CMK (cell line): ENCODE data around the gene SLC4A2.

Experiments
- DNase-seq: peaks from one replicate; pipeline ENCODE4 v3.0.0-alpha.2; 2010; ENCODE audit warnings: low read depth

Gene SLC4A2

GRCh38 chr7:151095828-151096475 is 36.6 kb downstream of the SLC4A2 start:
- DNase-seq: no peak

GRCh38 chr7:151099486-151100211 is 40.3 kb downstream of the SLC4A2 start:
- no peak for DNase-seq

- no peak for DNase-seq
These were observed 41.5 kb downstream of the SLC4A2 start for GRCh38 chr7:151100921-151101320.

DNA sequence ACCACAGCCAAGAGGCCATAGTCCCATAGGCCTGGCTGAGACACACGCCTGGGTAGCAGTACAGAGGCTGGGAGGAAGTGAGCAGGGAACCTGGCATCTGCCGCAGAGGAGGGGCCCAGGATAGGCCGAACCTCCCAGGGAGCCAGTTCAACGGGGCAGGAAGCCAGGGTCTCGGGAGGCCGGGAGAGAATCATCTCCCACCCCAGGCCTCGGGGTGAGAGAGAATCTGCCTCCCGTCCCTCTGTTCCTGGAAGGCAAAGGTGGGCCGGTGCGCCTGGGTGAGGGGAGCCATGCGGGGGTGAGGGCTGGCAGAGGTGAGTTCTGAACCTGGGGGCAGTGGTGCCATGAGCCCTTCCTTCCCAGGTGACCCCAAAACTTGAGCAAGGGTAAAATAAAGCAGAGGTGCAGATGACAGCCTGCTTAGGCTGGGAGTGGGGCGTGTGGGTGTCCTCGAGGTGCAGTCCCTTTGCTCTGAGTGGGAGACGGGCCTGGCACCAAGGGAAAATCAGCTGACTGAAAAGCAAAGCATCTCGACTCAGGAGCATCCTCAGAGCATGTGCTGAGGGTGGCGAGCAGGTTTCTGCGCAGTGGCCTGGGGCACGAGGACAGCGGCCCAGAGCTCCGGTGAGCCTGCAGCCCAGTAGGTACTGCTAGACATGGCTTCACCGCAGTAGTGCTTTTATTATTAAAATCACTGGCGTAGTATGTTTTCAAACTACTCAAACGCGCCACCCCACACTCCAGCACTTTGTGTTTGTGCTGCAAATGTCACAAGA is 42.4 kb downstream of the SLC4A2 start:
- no peak for DNase-seq

- no peak for DNase-seq
These were observed 43.6 kb downstream of the SLC4A2 start for GRCh38 chr7:151102991-151103390.

DNA sequence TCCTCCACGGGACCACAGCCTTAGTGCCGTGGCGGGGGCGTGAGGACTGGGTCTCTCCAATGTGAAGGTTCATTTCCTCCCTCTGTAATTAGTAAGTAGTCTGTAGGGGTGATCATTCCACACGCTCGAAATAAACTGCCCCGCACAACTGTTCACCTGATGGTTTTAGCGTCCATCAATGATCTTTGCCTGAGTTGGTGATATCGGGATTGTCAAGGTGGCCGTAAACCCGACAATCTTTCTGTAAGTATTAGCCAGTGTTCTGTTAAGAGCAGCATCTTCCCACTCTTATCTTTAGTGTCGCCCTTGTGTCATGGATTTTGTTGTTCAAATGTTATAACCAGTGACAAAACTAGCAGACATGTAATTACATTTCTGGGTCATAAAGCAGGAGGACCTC is 44.6 kb downstream of the SLC4A2 start:
- no peak for DNase-seq

DNA sequence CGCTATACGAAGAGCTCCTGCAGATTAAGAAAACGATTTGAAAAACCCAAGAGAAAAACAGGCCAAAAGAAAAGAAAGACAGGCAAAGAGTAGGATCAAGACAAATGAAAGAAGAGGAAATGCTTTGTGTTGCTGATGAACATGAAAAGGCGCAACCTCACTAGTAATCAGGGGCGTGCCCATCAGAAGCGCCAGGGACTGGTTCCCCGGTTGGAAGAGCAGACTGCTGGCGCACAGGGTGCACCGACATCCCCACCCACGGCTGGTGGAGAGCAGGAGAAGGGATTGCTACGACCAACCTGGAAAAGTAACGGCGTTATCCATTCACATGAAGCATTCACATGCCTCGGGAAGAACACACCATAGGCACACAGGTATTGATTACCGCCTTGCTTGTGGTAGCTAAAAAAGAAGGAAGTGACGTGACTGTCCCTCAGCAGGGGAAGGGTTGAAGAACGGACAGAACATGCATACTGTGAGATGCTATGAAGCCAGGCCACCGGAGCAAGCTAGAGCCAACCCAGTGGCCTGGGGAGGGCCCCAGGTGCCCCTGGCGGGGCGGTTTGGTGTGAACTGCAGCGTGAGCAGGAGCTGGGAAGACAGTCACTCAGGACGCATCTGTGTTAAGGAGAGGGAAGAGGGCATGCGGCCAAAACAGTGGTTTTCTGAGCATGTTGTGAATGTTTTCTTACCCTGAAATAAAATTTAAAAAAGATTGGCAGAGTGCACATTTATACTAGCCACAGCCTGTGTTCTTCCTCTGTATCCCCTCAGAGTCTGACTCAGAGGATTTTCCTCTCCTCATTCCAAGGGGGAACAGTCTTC is 45.2 kb downstream of the SLC4A2 start:
- no peak for DNase-seq

GRCh38 chr7:151107882-151108281 is 48.5 kb downstream of the SLC4A2 start:
- no peak for DNase-seq

DNA sequence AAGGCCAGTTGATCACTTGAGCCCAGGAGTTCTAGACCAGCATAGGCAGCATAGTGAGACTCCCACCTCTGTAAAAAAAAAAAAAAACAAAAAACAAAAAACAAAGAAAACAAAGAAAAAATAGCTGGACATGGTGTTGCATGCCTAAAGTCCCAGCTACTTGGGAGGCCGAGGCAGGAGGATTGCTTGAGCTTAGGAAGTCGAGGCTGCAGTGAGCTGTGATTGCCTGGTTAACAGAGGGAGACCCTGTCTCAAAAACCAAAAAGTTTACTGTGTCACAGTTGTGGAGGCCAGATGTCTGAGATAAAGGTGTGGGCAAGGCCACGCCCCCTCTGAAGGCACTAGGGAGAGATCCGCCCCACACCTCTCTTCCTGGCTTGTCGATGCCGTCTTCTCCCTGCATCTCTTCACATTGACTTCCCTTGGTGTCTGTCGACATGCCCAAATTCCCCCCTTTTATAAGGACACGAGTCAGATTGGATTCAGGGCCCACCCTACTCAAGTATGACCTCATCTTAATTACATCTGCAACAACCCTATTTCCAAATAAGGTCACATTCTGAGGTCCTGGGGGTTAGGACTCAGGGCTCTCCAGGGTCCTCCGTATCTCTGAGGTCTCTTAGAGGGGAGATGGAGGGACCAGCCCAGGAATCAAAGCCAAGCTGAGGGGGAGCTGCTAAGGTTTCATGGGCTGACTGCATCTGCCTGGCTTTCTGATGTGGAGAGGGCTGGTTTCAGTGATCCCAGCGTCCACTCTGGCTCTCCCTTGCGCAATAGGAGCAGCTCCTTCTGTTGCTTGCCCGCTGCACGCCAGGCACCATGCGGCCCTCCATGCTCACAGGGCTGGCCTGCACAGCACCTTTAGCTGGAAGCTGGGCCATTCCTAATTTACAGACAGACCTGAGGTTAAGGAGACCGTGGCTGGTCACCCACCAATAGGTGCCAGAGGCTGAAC is 50.0 kb downstream of the SLC4A2 start:
- no peak for DNase-seq

GRCh38 chr7:151110236-151110940 is 51.0 kb downstream of the SLC4A2 start:
- no peak for DNase-seq

GRCh38 chr7:151110941-151111645 is 51.7 kb downstream of the SLC4A2 start:
- no peak for DNase-seq

- no peak for DNase-seq
These were observed 54.2 kb downstream of the SLC4A2 start for GRCh38 chr7:151113344-151114150.

DNA sequence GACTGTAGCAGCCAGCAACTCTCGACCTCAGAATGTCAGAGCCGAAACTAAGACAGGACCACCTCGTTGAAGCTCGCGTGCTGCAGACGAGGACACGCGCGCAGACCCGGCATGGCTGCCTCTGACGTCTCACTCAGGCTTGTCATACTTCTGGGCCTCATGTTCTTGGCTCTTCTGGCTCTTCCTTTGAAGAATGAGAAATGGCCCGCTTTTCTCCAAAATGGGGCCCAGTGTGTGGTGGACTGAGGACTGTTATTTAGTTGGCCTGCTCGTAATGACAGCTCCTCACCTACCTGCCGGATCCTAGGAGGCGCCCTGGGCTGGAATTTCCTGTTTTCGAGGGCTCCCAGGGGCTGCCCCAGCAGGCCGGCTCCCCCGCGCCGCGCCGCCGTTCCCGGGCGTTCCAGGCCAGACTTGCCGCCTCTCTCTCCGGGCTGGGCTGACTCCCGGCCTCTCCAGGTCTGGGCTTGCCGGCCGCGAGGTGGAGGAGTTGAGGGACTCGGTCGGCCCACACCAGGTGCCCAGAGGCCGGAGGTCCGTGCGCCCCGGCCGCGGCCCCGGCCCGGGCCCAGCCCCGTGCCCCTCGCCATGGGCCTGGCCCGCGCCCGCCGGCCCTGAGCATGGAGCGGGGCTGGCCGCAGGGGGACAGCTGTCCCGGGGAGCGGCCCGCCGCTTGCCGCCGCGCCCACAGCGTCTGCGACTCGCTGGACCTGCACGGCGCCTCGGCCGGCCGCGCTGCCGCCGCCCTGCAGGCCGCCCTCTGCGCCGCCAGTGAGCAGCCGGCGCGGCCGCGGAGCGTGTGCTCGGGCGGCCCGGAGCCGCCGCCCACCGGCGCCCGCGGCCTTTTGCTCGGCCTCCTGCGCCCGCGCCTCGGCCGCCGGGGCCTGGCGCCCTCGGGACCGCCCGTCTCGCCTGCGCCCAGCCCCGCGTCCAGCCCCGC is 55.0 kb downstream of the SLC4A2 start:
- DNase-seq: no peak

DNA sequence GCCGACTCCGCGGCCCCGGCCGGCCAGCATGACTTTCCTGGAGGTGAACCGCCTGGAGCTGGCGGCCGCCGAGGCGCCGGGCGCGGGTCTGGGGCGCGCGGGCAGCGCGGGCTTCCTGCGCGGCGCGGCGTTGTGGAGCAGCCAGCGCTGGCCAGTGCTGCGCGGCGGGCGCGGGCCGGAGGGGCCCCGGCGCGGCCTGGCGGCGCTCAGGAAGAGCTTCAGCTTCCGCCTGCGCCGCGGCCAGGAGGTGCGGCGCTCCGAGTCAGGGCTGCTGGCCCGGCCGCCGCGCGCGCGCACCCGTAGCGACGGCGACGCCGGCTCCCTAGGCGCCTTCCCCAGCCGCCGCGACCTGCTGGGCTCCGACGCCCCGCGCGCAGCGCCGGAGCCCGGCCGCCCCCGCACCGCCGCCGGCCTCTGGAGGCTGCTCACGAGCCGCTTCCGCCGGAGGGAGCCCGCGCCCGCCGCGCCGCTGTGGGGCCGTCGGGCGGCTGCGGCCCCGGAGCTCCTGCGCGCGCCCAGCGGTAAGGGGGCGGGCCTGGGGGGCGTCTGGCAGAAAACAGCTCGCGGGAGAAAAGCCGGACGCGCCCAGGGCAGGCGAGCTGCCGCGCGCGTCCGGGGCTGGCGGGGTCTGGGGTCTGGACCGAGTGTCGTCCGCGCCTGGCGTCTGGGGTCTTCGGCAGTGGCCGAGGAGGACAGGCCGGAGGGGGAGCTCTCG is 55.9 kb downstream of the SLC4A2 start:
- DNase-seq: no peak

DNA sequence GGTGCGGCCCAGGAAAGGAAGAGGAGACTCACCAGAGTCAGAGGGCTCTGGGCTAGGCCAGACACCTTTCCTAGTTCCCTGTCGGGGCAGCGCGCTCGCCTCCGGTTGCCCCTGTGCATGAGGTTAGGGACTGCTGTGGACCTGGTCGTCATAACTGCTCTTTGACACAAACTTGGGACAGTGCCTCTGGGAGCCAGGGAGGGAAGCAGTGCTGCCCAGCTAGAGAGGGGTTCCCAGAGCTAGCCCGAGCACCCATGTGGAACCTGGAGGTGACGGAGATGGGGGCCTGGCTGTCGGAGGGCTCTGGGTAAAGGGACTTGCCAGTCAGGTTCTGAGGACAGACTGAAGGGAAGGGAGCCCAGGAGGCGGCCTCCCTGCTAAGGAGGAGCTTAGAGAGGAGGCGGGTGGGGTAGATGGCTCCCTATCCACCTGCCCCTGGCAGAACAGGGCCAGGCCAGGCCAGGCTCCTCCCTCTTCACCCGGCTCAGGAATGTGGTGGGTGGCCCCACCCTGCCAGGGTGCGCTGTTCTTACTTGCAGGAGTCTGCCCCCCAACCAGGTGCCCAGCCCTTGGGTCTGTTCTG is 56.5 kb downstream of the SLC4A2 start:
- DNase-seq: no peak

- no peak for DNase-seq
These were observed 57.4 kb downstream of the SLC4A2 start for GRCh38 chr7:151116603-151117440.
